Skin epidermis (tissue), 12 donors: Measurements from ENCODE around the gene PTCH2.

Experiments used
- H3K27ac ChIP-seq, 21 experiments: fragments of 200-600 bp; sonication (generic) in 11 of 21; one replicate each; pipeline ENCODE4 v1.5.0; 2020; ENCODE audit warnings: mild to moderate bottlenecking in 3 of 21, inconsistent platforms in 2 of 21, moderate library complexity in 2 of 21
- H3K4me3 ChIP-seq, 7 experiments: fragments of 200-600 bp; sonication (generic) in 2 of 7; one replicate each; pipeline ENCODE4 v1.5.0; 2020; ENCODE audit warnings: inconsistent platforms in 2 of 7, mild to moderate bottlenecking in 2 of 7, moderate library complexity in 1 of 7

Gene PTCH2

GRCh38 chr1:44786138-44786840 is 56.8 kb downstream of the PTCH2 start:
- H3K27ac ChIP-seq = peak overlapping the region in 15 of 21 experiments; percentile 2 to 78 (median 22)
- H3K4me3 ChIP-seq = peak overlapping the region; percentile 12 to 42 (median 31)

- H3K27ac ChIP-seq = peak overlapping the region in 7 of 21 experiments; percentile 2 to 78 (median 18)
- peak overlapping the region in 4 of 7 experiments; percentile 28 to 42 (median 36) for H3K4me3 ChIP-seq
Measured at GRCh38 chr1:44785501-44786137, 57.4 kb downstream of the PTCH2 start.

GRCh38 chr1:44785029-44785380 is 58.0 kb downstream of the PTCH2 start:
- no peak overlapping the region for H3K4me3 ChIP-seq
- H3K27ac ChIP-seq = peak overlapping the region in 1 of 21 experiments; percentile 51

- Histone ChIP-seq H3K27ac (peak overlapping the region in 17 of 21 experiments; percentile 22 to 81 (median 57)), H3K4me3 (peak overlapping the region; percentile 27 to 48 (median 39))
Measured at GRCh38 chr1:44784094-44785028, 58.7 kb downstream of the PTCH2 start.

- H3K27ac ChIP-seq = peak overlapping the region in 17 of 21 experiments; percentile 22 to 81 (median 57)
- peak overlapping the region in 6 of 7 experiments; percentile 27 to 48 (median 39) for H3K4me3 ChIP-seq
Measured at GRCh38 chr1:44783697-44784093, 59.4 kb downstream of the PTCH2 start.

GRCh38 chr1:44780583-44781121 is 62.4 kb downstream of the PTCH2 start:
- H3K27ac ChIP-seq = no peak overlapping the region
- no peak overlapping the region for H3K4me3 ChIP-seq

- H3K4me3 ChIP-seq = no peak overlapping the region
- H3K27ac ChIP-seq = no peak overlapping the region
Measured at GRCh38 chr1:44778705-44779576, 64.1 kb downstream of the PTCH2 start.

- peak overlapping the region in 2 of 21 experiments; percentile 14 to 92 for H3K27ac ChIP-seq
- H3K4me3 ChIP-seq = no peak overlapping the region
Measured at GRCh38 chr1:44777969-44778635, 65.0 kb downstream of the PTCH2 start.

- peak overlapping the region in 4 of 21 experiments; percentile 14 to 98 (median 94) for H3K27ac ChIP-seq
- peak overlapping the region in 3 of 7 experiments; percentile 8 to 87 (median 73) for H3K4me3 ChIP-seq
Measured at GRCh38 chr1:44777547-44777946, 65.5 kb downstream of the PTCH2 start.

- peak overlapping the region; percentile 87 to 98 (median 95) for H3K27ac ChIP-seq
- H3K4me3 ChIP-seq = peak overlapping the region; percentile 68 to 89 (median 81)
Measured at GRCh38 chr1:44776730-44777068, 66.4 kb downstream of the PTCH2 start.

- Histone ChIP-seq H3K27ac (peak overlapping the region; percentile 87 to 98 (median 95)), H3K4me3 (peak overlapping the region; percentile 68 to 89 (median 81))
Measured at GRCh38 chr1:44775930-44776729, 66.9 kb downstream of the PTCH2 start.

GRCh38 chr1:44775078-44775929 is 67.7 kb downstream of the PTCH2 start, which contains the start of gene RPS8:
RPS8 (plus strand) TSS chr1:44775540; CDS start chr1:44775597, 57 bp downstream.
- H3K27ac ChIP-seq = peak within 1 kb of the TSS; percentile 87 to 98 (median 95)
- H3K4me3 ChIP-seq = peak within 1 kb of the TSS; percentile 68 to 89 (median 81)
